Erythroblast (primary cell): ENCODE measurements around the gene RNF8.

Source experiments
- GATA1 ChIP-seq: IDR thresholded peaks from 2 replicates; pipeline ENCODE4 v1.6.1; 2011; ENCODE audit warnings: low read depth, mild to moderate bottlenecking, control low read depth, low read length, moderate library complexity
- POLR2A ChIP-seq: IDR thresholded peaks from 2 replicates; pipeline ENCODE4 v1.6.1; 2011; ENCODE audit warnings: mild to moderate bottlenecking, low read length

DNA sequence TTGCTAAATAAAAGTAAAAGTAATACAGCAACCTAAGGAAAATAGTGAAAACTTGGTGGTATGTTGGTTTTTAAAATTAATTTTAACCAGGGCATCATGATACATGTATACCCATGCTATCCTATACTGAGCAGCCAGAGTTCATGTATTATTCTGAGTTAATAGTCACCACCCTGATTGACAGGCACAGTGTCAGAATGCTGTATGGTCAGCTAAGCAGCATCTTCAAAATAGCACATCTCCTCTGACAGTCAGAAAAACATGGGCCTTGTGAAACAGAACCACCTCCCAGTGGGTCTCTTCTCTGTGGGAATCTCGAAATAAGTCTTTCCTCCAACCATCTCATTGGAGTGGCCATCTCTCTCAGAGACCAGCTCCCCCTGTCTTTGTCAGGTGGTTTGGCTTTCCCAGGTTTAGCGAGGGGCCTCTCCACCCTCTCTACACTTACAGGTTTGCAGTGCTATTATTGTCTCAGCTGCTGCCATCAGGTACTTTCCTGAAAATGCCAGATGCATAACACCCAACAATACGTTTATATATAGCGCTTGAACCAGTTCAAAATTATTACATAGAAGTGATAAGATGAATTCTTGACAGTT, 47.1 kb upstream of the RNF8 start:
- TF ChIP-seq POLR2A (no peak), GATA1 (no peak)
